HG02571 (cell line): ENCODE measurements around the gene TTC31.
A peak's percentile ranks its signal among the peaks of the same experiment; 100 is the strongest.

Experiments used
- ATAC-seq: cut with Tn5 transposase; IDR thresholded peaks from one replicate; pipeline ENCODE4 v1.9.1; 2021; ENCODE audit warnings: mild to moderate bottlenecking, moderate library complexity; ENCODE audit not compliant: unreplicated experiment

TTC31 gene

GRCh38 chr2:74524955-74525716 lies 42.3 kb downstream of the TTC31 start:
- ATAC-seq = no peak

- no peak for ATAC-seq
These were observed 43.1 kb downstream of the TTC31 start, which contains the start of gene DQX1 for GRCh38 chr2:74525717-74526648. TSS of gene DQX1 (minus strand) at chr2:74526231. CDS start at chr2:74525729, 502 bp downstream.

GRCh38 chr2:74526649-74527230 lies 43.9 kb downstream of the TTC31 start:
- ATAC-seq = no peak

- ATAC-seq = no peak
These were observed 44.9 kb downstream of the TTC31 start for GRCh38 chr2:74527741-74528140.

- ATAC-seq = peak; percentile 8
These were observed 45.9 kb downstream of the TTC31 start for GRCh38 chr2:74528600-74529356.

- ATAC-seq = peak; percentile 76
These were observed 46.7 kb downstream of the TTC31 start, which contains the start of the genes AUP1 and HTRA2 for GRCh38 chr2:74529357-74530238. TSS of gene AUP1 (minus strand) at chr2:74529706. CDS start at chr2:74529629, 77 bp downstream. TSS of gene HTRA2 (plus strand) at chr2:74529933. CDS start at chr2:74530007, 74 bp downstream.

GRCh38 chr2:74530239-74531187 lies 47.6 kb downstream of the TTC31 start:
- ATAC-seq = no peak

- no peak for ATAC-seq
These were observed 48.8 kb downstream of the TTC31 start for GRCh38 chr2:74531666-74532065.

GRCh38 chr2:74532222-74532621 lies 49.3 kb downstream of the TTC31 start:
- no peak for ATAC-seq

GRCh38 chr2:74533464-74533863 lies 50.6 kb downstream of the TTC31 start:
- no peak for ATAC-seq

GRCh38 chr2:74534411-74534810 lies 51.5 kb downstream of the TTC31 start:
- ATAC-seq = no peak

- ATAC-seq = no peak
These were observed 52.6 kb downstream of the TTC31 start for GRCh38 chr2:74535440-74535965.

GRCh38 chr2:74536166-74536950 lies 53.5 kb downstream of the TTC31 start:
- ATAC-seq = no peak

GRCh38 chr2:74537140-74537539 lies 54.3 kb downstream of the TTC31 start:
- no peak for ATAC-seq

- ATAC-seq = no peak
These were observed 56.0 kb downstream of the TTC31 start for GRCh38 chr2:74538881-74539339.

- no peak for ATAC-seq
These were observed 57.4 kb downstream of the TTC31 start for GRCh38 chr2:74540291-74540690.

- ATAC-seq = no peak
These were observed 60.1 kb downstream of the TTC31 start for GRCh38 chr2:74542978-74543377.
